ENCODE data around the gene KCNAB2.

GRCh38 chr1:6097824-6098223 lies 52.1 kb downstream of the KCNAB2 start:
- TF ChIP-seq CTCF (IDR thresholded peaks at IDR 0.05), result no peak
- no peak for TF ChIP-seq POLR2A (IDR thresholded peaks at IDR 0.05)

All from Peyer's patch (tissue), 4 donors.